IPS-18c (cell line): ENCODE measurements around the gene PRPF38B.
"Not testable (repeated sequence)": the region's sequence is repeated elsewhere in the genome, so short reads cannot be mapped to it uniquely, and the experiment has no call there.

ENCODE experiments used
- H3K4me3 ChIP-seq: 2 replicates; pipeline ENCODE4 v1.7.0; 2013; ENCODE audit warnings: low read depth, mild to moderate bottlenecking, low read length, moderate library complexity; ENCODE audit not compliant: insufficient read depth
- H3K9me3 ChIP-seq: one replicate; pipeline ENCODE4 v1.6.1; 2013; ENCODE audit warnings: mild to moderate bottlenecking, low read length, moderate library complexity; ENCODE audit not compliant: control insufficient read depth, insufficient read depth

Gene PRPF38B

DNA sequence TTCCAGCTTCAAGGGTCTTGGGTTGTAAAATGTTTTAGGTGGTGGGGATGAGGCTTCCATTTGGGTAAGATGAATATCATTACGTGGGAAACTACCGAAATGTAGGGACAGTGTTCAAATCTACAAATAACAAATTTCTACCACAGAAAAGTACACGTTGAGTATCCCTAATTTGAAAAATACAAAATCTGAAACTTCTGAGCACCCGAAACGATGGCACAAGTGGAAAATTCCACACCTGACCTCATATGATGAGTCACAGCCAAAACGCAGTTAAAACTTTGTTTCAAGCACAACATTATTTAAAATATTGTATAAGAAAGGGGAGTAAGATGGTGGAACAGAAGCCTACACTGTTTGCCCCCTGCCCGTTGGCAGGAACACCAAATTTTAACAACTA lies 22.4 kb upstream of the PRPF38B start:
- Histone ChIP-seq H3K4me3 (no peak overlapping the region), H3K9me3 (no peaks in the 10 kb centered on the region)

DNA sequence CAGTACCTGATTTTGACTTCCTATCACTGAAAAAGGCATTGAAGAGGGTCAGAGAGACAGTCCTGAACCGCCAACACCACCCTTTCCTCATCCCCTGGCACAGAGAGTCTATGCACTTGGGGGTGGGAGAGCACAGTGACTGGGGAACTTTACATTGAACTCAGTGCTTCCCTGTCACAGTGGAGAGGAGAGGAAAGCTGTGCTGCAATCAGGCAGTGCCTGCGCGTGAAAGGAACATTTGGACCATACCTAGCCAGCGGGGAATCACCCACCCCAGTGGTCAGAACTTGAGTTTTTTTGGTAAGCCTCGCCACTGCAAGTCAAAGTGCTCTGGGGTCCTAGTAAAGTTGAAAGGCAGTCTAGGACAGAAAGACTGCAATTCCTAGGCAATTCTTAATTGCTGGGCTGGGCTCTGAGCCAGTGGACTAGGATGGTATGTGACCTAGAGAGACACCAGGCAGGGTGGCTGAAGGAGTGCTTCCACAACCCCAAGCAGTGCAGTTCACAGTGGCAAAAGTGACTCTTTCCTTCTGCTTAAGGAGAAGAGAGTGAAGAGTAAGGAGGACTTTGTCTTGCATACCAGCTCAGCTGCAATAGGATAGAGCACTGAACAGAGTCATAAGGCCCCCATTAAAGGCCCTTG lies 21.9 kb upstream of the PRPF38B start:
- H3K9me3 ChIP-seq, result no peaks in the 10 kb centered on the region
- no peak overlapping the region for H3K4me3 ChIP-seq

DNA sequence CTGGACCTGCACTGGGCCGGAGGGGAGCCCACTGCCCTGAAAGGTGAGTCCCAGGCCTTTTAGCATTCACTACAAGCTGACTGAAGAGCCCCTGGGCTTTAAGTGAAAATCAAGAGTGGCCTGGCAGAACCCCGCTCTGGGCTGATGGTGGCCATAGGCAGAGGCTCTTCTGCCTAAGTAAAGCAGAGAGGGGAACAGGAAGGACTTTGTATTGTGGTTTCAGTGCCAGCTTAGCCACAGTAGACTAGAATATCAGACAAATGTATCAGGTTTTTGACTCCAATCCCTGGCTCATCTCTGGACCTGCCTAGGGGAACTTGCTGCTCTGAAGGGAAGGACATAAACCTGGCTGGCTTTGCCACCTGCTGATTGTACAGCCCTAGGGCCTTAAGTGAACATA lies 21.0 kb upstream of the PRPF38B start:
- Histone ChIP-seq H3K4me3 (no peak overlapping the region), H3K9me3 (no peaks in the 10 kb centered on the region)

DNA sequence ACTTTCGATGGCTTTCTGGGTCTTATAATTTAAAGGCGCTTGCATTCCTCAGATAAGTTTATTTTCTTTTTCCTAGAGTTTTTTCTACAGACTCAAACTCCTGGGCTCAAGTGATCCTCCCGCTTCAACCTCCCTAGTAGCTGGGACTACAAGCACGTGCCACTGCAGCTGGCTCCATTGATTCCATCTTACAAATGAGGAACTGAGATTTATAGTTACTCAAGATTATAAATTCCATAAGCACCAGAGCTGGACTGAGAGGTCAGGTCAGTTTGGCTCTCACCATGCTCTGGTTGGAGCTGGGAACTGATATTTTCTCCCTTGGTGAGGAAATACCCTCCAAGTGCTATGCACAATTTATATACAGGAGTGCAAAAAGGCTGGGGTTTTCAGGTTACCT lies 13.4 kb upstream of the PRPF38B start:
- H3K4me3 ChIP-seq, result no peak overlapping the region

DNA sequence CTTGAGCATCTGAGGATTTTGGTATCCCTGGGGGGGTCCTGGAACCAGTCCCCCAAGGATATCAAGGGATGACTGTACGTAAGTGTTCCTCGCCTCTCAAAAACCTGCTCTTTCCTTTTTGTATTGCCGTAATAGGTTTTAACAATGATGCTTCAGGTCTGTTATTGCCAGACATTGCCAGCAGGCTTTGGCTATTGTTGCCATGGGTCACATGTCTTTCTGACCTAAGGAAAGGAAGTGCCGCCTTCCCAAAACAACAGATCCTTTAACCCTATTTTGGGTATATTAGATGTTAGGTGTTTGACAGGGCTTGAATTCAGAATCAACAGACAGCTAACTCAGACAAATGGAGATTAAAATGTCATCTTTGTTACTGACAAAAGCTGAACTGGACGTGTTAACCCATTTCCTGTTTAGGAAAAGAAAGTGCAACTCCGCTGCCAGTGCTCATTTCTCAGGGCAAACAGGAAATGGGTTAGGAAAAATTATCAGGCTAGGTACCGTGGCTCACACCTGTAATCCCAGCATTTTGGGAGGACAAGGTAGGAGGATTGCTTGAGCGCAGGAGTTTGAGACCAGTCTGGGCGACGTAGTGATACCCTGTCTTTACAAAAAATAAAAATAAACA lies 12.4 kb upstream of the PRPF38B start:
- no peaks in the 10 kb centered on the region for H3K9me3 ChIP-seq
- no peak overlapping the region for H3K4me3 ChIP-seq

More for the DNA sequence above, 13.4 kb upstream of the PRPF38B start:
- no peaks in the 10 kb centered on the region for H3K9me3 ChIP-seq

DNA sequence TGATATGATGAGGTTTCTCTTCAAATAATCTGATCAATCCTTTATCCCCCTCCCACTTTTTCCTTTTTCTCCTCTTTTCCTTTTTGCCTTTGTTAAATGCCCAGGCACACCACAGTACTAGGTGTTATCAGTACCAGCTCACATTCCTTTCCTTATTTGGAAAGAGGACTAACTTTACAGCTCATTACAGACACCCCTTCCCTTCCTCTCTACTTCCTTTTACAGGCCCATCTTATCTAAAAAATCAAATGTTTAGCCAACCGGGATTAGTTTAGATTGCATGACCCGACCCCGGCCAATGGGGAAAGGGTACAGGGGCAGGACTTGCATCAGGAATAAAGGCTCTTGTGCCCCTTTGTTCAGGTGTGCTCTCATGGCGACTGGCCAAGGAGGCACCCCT lies 10.4 kb upstream of the PRPF38B start:
- not testable (repeated sequence) for H3K9me3 ChIP-seq

DNA sequence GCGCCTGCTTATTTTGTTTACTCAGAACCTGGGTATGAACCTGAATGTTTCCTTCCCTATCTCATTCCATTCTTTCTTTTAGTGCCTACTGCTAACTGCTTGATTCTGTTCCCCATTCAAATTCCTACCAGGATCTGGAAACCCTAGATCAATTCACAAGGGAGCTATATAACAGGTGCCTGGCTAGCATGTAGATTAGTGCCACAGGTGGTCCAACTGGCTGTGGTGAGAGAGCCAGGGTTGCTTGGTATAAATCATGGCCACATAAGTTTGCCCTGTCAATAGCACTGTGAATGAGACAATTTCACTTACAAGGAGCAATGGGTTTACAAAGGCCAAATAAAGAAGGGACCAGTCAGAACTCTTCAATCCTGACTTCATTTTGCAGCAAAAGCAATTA lies 6.6 kb upstream of the PRPF38B start:
- no peak overlapping the region for H3K4me3 ChIP-seq
- H3K9me3 ChIP-seq, result no peaks in the 10 kb centered on the region

More for the DNA sequence above, 10.4 kb upstream of the PRPF38B start:
- H3K4me3 ChIP-seq, result not testable (repeated sequence)

DNA sequence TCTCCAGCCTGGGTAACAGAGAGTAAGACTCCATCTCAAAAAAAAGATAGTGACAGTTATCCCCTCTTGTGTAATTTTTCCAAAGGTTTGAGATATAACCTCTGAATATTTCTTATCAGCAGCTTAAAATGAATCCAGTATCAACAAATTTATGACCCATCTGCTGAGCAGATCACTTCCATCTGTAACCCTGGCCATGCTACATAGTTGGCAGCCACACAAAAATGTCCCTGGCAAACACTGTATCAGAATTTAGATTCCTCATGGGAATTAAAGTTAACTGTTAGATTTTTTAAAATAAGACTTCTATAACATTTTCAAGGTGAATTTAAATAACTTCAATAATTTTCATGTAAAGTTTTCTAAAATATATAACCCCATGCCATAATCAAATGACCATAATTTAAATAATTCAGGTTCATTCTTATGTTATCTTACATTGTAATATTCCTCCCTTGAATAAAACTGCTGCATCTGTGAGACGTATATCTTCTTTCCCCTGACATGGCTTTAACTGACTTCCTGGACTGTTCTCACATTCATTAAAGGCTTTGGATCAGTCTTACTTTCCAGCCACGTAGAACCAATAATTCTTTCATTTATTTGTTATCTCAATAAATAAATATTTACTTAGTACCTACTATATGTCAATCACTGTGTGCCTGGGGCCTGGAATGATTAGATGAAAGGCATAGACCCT lies 5.3 kb upstream of the PRPF38B start:
- H3K4me3 ChIP-seq, result no peak overlapping the region
- no peaks in the 10 kb centered on the region for H3K9me3 ChIP-seq

DNA sequence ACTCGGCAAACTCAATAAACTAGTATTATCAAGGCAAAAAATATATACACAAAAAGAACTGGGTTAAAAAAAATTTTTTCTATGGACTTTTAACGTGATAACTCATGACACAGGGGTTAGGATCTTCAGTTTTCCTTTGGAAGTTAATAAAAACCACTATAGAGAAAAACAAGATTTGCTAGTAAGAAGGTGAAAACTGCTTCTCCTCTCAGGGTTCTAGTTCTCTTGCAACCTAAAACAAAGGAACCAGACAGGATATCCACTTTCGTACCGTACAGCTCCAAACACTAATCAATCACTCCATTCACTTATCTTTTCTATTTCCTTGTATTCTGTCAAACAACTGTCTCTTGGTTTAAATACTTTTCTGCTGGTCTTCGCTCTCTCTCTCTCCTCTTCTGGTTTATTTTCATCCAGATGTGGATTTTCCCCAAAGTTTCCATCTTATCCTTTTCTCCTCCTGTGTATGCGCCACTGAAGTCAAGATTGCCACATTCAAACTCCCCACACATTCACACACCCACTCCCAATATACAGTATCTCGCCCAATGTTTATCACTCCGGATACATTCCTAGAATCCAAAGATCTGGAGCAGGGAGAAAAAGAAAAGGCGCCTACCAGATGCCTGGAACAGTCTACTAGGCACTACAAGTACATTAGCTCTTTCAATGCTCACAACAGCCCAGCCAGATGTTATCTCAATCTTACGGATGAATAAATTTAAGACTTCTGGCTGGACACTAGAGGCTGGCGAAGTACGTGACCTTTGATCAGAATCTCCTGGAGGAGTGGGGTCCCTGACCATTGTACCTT lies 775 bp upstream of the PRPF38B start:
- peak overlapping the region; percentile 94 for H3K4me3 ChIP-seq
- no peaks in the 10 kb centered on the region for H3K9me3 ChIP-seq

DNA sequence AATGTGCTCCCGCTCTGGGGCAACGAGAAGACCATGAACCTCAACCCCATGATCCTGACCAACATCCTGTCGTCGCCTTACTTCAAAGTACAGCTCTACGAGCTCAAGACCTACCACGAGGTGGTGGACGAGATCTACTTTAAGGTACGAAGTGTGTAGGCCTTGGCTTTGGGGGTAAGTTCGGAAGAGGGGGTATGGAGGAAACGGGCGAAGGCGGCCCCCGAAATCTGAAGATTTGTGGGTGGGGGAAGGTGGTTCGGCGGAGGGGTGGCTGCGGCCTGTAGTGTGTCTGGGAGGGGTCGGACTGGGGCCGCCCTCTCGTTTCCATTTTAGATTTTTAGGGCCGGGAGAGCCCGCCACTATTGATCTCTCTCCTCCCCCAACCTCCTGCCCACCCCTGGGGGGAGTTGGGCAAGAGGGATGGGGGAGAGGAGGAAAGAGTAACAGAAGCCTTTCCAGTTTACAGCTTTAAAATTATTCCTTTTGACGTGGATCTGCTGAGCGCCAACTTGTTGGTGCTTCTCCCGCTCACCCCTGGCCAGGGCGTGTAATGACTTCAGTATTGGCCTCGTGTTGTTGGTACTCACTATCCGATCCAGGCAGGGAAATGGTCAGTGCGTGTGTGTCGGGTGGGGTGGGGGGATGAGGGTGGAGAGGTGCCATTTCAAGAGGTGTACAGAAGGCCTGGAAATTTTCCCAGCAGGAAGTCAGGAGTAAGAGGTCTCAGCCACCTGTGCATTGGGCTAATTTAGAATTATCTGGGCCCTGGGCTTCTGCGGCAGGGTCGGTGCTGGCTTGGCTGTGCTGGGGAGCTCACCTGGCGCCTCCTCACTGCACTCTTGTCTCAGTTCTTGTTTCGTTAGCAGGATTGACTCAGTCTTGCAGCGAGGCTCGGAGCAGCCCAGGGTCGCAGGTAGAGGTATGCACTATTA lies 880 bp downstream of the PRPF38B start:
- H3K9me3 ChIP-seq, result no peaks in the 10 kb centered on the region
- H3K4me3 ChIP-seq, result peak overlapping the region; percentile 94

DNA sequence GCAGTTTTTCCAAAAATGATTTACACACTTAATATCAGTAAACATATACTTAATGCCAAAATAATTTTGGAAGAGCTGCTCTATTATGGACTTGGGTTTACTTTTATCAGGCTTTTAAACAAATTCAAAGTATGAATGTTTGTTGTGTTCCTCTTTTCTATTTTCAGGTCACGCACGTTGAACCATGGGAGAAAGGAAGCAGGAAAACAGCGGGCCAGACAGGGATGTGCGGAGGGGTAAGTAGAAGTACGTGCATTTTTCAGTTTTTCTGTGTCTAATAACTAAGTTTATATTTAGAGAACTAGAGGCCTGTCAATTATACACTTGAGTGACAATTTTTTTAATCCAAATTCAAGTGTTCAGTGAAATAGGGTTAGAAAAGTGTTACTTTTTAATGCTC lies 3.4 kb downstream of the PRPF38B start:
- no peak overlapping the region for H3K4me3 ChIP-seq
- no peaks in the 10 kb centered on the region for H3K9me3 ChIP-seq

DNA sequence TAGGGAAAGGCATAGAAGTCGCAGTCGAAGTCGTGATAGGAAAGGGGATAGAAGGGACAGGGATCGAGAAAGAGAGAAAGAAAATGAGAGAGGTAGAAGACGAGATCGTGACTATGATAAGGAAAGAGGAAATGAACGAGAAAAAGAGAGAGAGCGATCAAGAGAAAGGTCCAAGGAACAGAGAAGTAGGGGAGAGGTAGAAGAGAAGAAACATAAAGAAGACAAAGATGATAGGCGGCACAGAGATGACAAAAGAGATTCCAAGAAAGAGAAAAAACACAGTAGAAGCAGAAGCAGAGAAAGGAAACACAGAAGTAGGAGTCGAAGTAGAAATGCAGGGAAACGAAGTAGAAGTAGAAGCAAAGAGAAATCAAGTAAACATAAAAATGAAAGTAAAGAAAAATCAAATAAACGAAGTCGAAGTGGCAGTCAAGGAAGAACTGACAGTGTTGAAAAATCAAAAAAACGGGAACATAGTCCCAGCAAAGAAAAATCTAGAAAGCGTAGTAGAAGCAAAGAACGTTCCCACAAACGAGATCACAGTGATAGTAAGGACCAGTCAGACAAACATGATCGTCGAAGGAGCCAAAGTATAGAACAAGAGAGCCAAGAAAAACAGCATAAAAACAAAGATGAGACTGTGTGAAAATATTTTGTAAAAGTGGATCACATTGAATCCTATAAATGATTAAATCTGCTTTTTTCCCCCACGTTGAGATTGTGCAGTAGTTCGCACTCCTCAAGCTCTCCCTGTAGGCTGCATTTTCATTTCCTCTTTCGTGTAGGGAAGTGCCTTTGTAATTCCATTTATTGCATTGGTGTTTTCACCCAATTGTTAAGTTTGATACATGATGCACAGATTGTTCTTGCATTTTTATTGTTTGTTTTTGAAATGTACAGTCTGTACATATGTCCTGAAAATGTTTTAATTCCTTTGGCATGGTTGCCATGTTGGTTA lies 7.5 kb downstream of the PRPF38B start:
- no peaks in the 10 kb centered on the region for H3K9me3 ChIP-seq
- H3K4me3 ChIP-seq, result no peak overlapping the region

DNA sequence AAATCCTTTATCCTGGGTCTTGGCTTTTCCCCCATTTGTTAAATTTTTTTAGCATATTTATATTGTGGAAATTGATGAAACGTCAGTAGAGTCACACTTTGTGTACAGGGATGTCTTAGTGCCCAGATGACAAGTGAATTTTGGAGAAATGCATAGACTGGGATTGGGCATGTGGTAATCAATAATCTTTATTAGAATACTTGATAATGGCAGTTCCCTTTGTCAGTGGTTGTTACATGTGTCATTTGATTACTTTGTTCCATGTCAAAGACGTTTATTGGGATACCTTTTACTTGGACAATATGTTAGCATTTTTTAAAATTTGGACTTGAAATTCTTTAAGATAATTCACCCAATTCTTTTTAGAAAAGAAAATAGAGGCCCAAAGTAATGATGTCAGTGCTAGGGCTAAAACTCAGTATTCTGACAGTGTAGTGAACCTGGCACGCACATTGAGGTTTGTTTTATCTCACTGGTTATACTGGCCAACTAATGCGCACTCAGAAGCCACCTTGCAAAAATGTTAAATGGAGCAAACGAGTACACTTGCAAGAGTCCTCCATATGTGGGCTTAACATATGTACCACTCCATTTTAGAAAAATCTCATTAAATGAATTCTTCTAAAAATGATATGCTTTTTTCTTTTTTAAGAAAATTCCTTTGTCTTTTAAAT lies 9.2 kb downstream of the PRPF38B start:
- H3K9me3 ChIP-seq, result no peaks in the 10 kb centered on the region
- no peak overlapping the region for H3K4me3 ChIP-seq

DNA sequence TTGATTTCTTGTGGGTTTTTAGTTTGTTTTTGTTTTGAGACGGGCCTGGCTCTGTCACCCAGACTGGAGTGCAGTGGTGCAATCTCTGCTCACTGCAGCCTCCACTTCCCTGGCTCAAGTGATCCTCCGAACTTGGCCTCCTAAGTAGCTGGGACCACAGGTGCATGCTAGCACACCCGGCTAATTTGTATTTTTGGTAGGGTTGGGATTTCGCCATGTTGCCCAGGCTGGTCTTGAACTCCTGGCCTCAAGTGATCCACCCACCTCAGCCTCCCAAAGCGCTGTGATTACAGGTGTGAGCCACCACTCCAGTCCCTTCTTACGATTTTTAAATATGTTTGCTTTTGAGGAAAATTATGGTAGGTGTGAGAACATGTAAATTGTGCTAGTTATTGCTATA lies 10.0 kb downstream of the PRPF38B start:
- not testable (repeated sequence) for H3K9me3 ChIP-seq, H3K4me3 ChIP-seq

DNA sequence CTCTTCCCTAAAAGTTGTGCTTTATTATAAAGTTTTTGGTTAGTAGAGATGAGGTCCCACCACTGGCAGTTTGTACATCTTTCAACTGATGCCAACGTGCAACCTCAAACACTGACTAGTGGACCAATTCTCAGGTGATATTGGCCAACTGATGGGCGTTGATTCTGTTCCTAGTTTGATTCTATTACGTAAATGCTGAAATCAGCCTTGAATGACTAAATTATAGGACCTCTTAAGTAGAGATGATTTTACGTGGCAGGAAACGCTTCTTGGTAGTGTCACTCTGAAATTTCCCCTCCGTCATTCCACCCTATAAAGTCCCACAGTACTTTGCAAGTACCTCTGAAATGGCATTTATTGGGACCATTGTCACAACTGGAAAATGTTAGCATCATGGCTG lies 11.8 kb downstream of the PRPF38B start:
- H3K4me3 ChIP-seq, result no peak overlapping the region
- H3K9me3 ChIP-seq, result no peaks in the 10 kb centered on the region
